GM12878 (cell line): Measurements from ENCODE around the gene EEFSEC. TPM values are rescaled to one million over a fixed set of nuclear protein-coding genes. Genes with fewer than 3 reads are reported as not detected.

Source experiments
- ATAC-seq: fragments of 200-7000 bp; cut with Tn5 transposase; 3 replicates; pipeline ENCODE4 v1.9.1; 2020; ENCODE audit warnings: mild to moderate bottlenecking, moderate library complexity
- BruUV-seq: library from RNA; stranded (reverse); fragments of 400-500 nt; replicated peaks from 2 replicates; lab custom pipeline; 2021; lab: Mats Ljungman, UMichigan
- CTCF ChIA-PET: fragments of 300-600 bp; sonication (Branson Sonifier 250); formaldehyde crosslinking; extraction: SDS; loops from one replicate; lab custom pipeline; 2021; ENCODE audit warnings: inconsistent platforms; lab: Yijun Ruan, JAX
- POLR2A ChIA-PET: fragments of 350-600 bp; formaldehyde crosslinking; extraction: SDS; loops from one replicate; lab custom pipeline; 2021; ENCODE audit warnings: inconsistent platforms; lab: Charles Lee
- RAD21 ChIA-PET: fragments of 300-600 bp; sonication (Branson Sonifier 250); formaldehyde crosslinking; loops from one replicate; lab custom pipeline; 2023; ENCODE audit warnings: antibody characterized with exemption; ENCODE audit not compliant: unreplicated experiment; lab: Charles Lee
- SMC1A ChIA-PET: fragments of 300-600 bp; sonication (Branson Sonifier 250); formaldehyde crosslinking; loops from one replicate; lab custom pipeline; 2023; ENCODE audit not compliant: unreplicated experiment, uncharacterized antibody; lab: Charles Lee
- DNase-seq: peaks from one replicate; pipeline ENCODE4 v3.0.0-alpha.2; 2011; ENCODE audit warnings: low read depth, low spot score
- FAIRE-seq: peaks from 3 replicates; lab custom pipeline; 2011; peaks lifted over from hg19 to GRCh38; lab: Jason Lieb, UNC
- H2AFZ ChIP-seq: 2 replicates; pipeline ENCODE4 v1.6.0; 2011; ENCODE audit warnings: low read depth, low read length, control low read depth; ENCODE audit not compliant: control insufficient read depth
- H3K27ac ChIP-seq: 2 replicates; pipeline ENCODE4 v1.5.1; 2011; ENCODE audit warnings: control low read depth; ENCODE audit not compliant: control insufficient read depth, insufficient read depth
- H3K27me3 ChIP-seq, 2 experiments: replicated peaks in 1 of 2; 2 replicates each; pipeline versions ENCODE4 v1.6.0 to v1.6.1; 2011; ENCODE audit warnings: low read length in 1 of 2; ENCODE audit not compliant: control insufficient read depth in 2 of 2, insufficient read depth in 2 of 2
- H3K36me3 ChIP-seq, 2 experiments: 2 replicates each; pipeline ENCODE4 v1.5.1; 2011; ENCODE audit warnings: low read length in 1 of 2; ENCODE audit not compliant: control insufficient read depth in 2 of 2, insufficient read depth in 2 of 2
- H3K4me1 ChIP-seq: 2 replicates; pipeline ENCODE4 v1.6.1; 2011; ENCODE audit warnings: mild to moderate bottlenecking, low read length, moderate library complexity, mixed read lengths; ENCODE audit not compliant: control insufficient read depth, insufficient read depth
- H3K4me2 ChIP-seq: 2 replicates; pipeline ENCODE4 v1.6.0; 2011; ENCODE audit warnings: control low read depth; ENCODE audit not compliant: control insufficient read depth, insufficient read depth
- H3K4me3 ChIP-seq: fragments of 200-600 bp; sonication (generic); 2 replicates; pipeline ENCODE4 v1.5.1; 2016
- H3K79me2 ChIP-seq: 2 replicates; pipeline ENCODE4 v1.6.0; 2011; ENCODE audit warnings: low read length; ENCODE audit not compliant: control insufficient read depth, insufficient read depth
- H3K9ac ChIP-seq: 2 replicates; pipeline ENCODE4 v1.8.0; 2011; ENCODE audit warnings: low read length, control low read depth, mixed read lengths; ENCODE audit not compliant: control insufficient read depth, insufficient read depth
- H3K9me3 ChIP-seq: replicated peaks from 3 replicates; pipeline ENCODE4 v1.5.1; 2011; ENCODE audit warnings: mild to moderate bottlenecking, low read length; ENCODE audit not compliant: control insufficient read depth, insufficient read depth
- H4K20me1 ChIP-seq: 2 replicates; pipeline ENCODE4 v1.6.0; 2011; ENCODE audit not compliant: control insufficient read depth, insufficient read depth
- ATF7 ChIP-seq: fragments of 450-650 bp; IDR thresholded peaks from 2 replicates; pipeline ENCODE4 v1.6.1; 2016; ENCODE audit warnings: low read depth, mild to moderate bottlenecking
- BCL11A ChIP-seq: IDR thresholded peaks from 2 replicates; pipeline ENCODE4 v1.6.1; 2011; ENCODE audit warnings: low read depth, low read length
- CREB1 ChIP-seq: IDR thresholded peaks from 2 replicates; pipeline ENCODE4 v1.6.1; 2012; ENCODE audit warnings: low read depth, mild to moderate bottlenecking, inconsistent platforms
- CTCF ChIP-seq, 3 experiments: IDR thresholded peaks in 2 of 3; conservative IDR thresholded peaks in 1 of 3; 2 replicates each; pipeline ENCODE4 v1.5.1; 2011; ENCODE audit warnings: low read depth in 3 of 3, low read length in 3 of 3, mild to moderate bottlenecking in 3 of 3, control low read depth in 2 of 3, moderate library complexity in 2 of 3, inconsistent platforms in 1 of 3, mixed read lengths in 1 of 3; ENCODE audit not compliant: control insufficient read depth in 2 of 3, insufficient read depth in 1 of 3; ENCODE audit errors: extremely low read depth in 1 of 3
- E4F1 ChIP-seq: fragments of 450-650 bp; IDR thresholded peaks from 2 replicates; pipeline ENCODE4 v1.6.1; 2018; ENCODE audit warnings: borderline replicate concordance, mild to moderate bottlenecking; ENCODE audit not compliant: partially characterized antibody
- HCFC1 ChIP-seq: fragments of 150-350 bp; IDR thresholded peaks from 2 replicates; pipeline ENCODE4 v1.6.1; 2014; ENCODE audit warnings: low read length
- JUND ChIP-seq: IDR thresholded peaks from 2 replicates; pipeline ENCODE4 v1.6.1; 2012; ENCODE audit warnings: low read depth, mild to moderate bottlenecking, low read length, improper control_type of control experiment, moderate library complexity
- MEF2A ChIP-seq: IDR thresholded peaks from 2 replicates; pipeline ENCODE4 v1.6.1; 2011; ENCODE audit warnings: low read depth, mild to moderate bottlenecking, low read length, moderate library complexity; ENCODE audit not compliant: insufficient read depth
- NBN ChIP-seq: fragments of 450-650 bp; IDR thresholded peaks from 2 replicates; pipeline ENCODE4 v1.6.1; 2016
- NFYA ChIP-seq: IDR thresholded peaks from 2 replicates; pipeline ENCODE4 v1.6.1; 2011; ENCODE audit warnings: low read depth, mild to moderate bottlenecking, low read length, improper control_type of control experiment, borderline replicate concordance
- NFYB ChIP-seq: IDR thresholded peaks from 2 replicates; pipeline ENCODE4 v1.6.1; 2011; ENCODE audit warnings: low read depth, mild to moderate bottlenecking, low read length, improper control_type of control experiment, moderate library complexity; ENCODE audit not compliant: insufficient read depth
- PKNOX1 ChIP-seq: fragments of 450-650 bp; IDR thresholded peaks from 2 replicates; pipeline ENCODE4 v1.6.1; 2016; ENCODE audit warnings: mild to moderate bottlenecking
- RELA ChIP-seq: fragments of 450-650 bp; IDR thresholded peaks from 2 replicates; pipeline ENCODE4 v1.8.0; 2014; ENCODE audit warnings: borderline replicate concordance; ENCODE audit not compliant: partially characterized antibody
- SREBF2 ChIP-seq: IDR thresholded peaks from 2 replicates; pipeline ENCODE4 v1.6.1; 2012; ENCODE audit warnings: mild to moderate bottlenecking, low read length
- STAT3 ChIP-seq: IDR thresholded peaks from 2 replicates; pipeline ENCODE4 v1.6.1; 2011; ENCODE audit warnings: low read depth, low read length, improper control_type of control experiment
- USF1 ChIP-seq: IDR thresholded peaks from 2 replicates; pipeline ENCODE4 v1.6.1; 2011; ENCODE audit warnings: borderline replicate concordance, low read depth, mild to moderate bottlenecking, moderate library complexity, mixed read lengths, low read length; ENCODE audit not compliant: insufficient read depth; ENCODE audit errors: extremely low read length
- ZBED1 ChIP-seq: IDR thresholded peaks from 2 replicates; pipeline ENCODE4 v1.6.1; 2016; ENCODE audit warnings: borderline replicate concordance
- WGBS: methylation state at CpG from one replicate; pipeline ENCODE4 v1.1.6; 2016; ENCODE audit warnings: low lambda C conversion rate; ENCODE audit not compliant: insufficient replicate concordance, insufficient coverage; ENCODE audit errors: missing lambda C conversion rate; 5-methylcytosine and 5-hydroxymethylcytosine counted together
- in situ Hi-C: fragments of 300-500 bp; cut with MboI; formaldehyde crosslinking; loops from 9 replicates; pipeline ENCODE4 v1.14.3; 2018; ENCODE audit warnings: mixed read lengths
- intact Hi-C: fragments of 100-400 bp; cut with micrococcal nuclease; formaldehyde crosslinking; loops from one replicate; pipeline ENCODE4 v1.14.2; 2022; ENCODE audit not compliant: unreplicated experiment
- polyA plus RNA-seq, 11 experiments: library from polyadenylated mRNA; depleted of rRNA in 4 of 11; unstranded in 6 of 11; stranded (reverse) in 5 of 11; fragments of >200 nt; fragmentation: Nextera tagmentation in 4 of 11; fragmentation: Illumina TruSeq in 1 of 11; extraction: Ambion mirVana in 4 of 11; extraction: Trizol in 1 of 11; gene quantifications; 1 replicate in 1 of 11; 2 replicates in 10 of 11; pipeline versions ENCODE4 v1.2.1 to v1.2.3, GENCODE V29; 2011 to 2016; ENCODE audit warnings: inconsistent platforms in 2 of 11, missing spikeins in 2 of 11, low read depth in 1 of 11
- total RNA-seq, 4 experiments: library from RNA; depleted of rRNA in 3 of 4; stranded (reverse); fragments of >200 nt in 3 of 4; fragmentation: Illumina TruSeq in 1 of 4; extraction: Trizol in 1 of 4; gene quantifications; 2 replicates each; pipeline versions ENCODE4 v1.2.1 to v1.2.3, GENCODE V29; 2013 to 2021

EEFSEC gene
- total and polyA plus RNA-seq, 10 of the 15 experiments (the other 5 are each of a cell fraction or from before 2014, with no cell fraction given) = 0.29 to 29.1 (median 16.1) TPM

GRCh38 chr3:128378631-128379347, 225.5 kb downstream of the EEFSEC start:
- DNase-seq (no peak), FAIRE-seq (no peak), ATAC-seq (no peak)
- TF ChIP-seq NFYB (no peak), ATF7 (no peak), PKNOX1 (no peak), MEF2A (no peak), BCL11A (no peak), HCFC1 (no peak), ZBED1 (no peak), USF1 (no peak), JUND (no peak), CTCF (IDR thresholded peaks at IDR 0.05 in 2 of 3, conservative IDR thresholded peaks at IDR 0.05 in 1 of 3; ENCODE audit: control insufficient read depth in 2 of 3, extremely low read depth in 1 of 3, insufficient read depth in 1 of 3, low read depth in 3 of 3, low read length in 3 of 3) (no peak), E4F1 (no peak), CREB1 (no peak), RELA (no peak), NBN (no peak), STAT3 (no peak), NFYA (no peak), SREBF2 (no peak)
- Histone ChIP-seq H3K9me3 (no peaks in the 10 kb centered on the region), H4K20me1 (no peaks in the 10 kb centered on the region), H3K36me3 (no peaks in the 10 kb centered on the region; a peak in 1 of 4 replicates), H3K4me2 (no peak overlapping the region), H2AFZ (no peak overlapping the region), H3K9ac (no peak overlapping the region), H3K4me3 (no peak overlapping the region), H3K4me1 (peaks cover 6% of the 10 kb centered on the region; the same call in 1 of the 2 replicates), H3K27me3 (no peaks in the 10 kb centered on the region), H3K27ac (no peak overlapping the region), H3K79me2 (no peaks in the 10 kb centered on the region)
- ChIA-PET SMC1A (no interaction called here), RAD21 (no interaction called here), CTCF (no interaction called here), POLR2A (no interaction called here)
- 90% methylated on average over 10 of the region's 10 CpGs for WGBS
- intact Hi-C loops = no loop called here
- no TSS peak for BruUV-seq
- in situ Hi-C loops = no loop called here
